NOMO-1 treated with DMSO at 0.1 percent for 48 hours (cell line): ENCODE results near the gene TADA3.

Experiments
- DNase-seq: peaks from one replicate; lab custom pipeline; 2025; ENCODE audit not compliant: unreplicated experiment; lab: John Stamatoyannopoulos, UW

TADA3 gene

GRCh38 chr3:9731206-9732079 lies 60.8 kb downstream of the TADA3 start, which contains the start of gene BRPF1:
Gene BRPF1 (plus strand): TSS chr3:9731735. CDS start chr3:9734141, 2,406 bp downstream.
- peak; percentile 95 for DNase-seq

- DNase-seq, result no peak
Observed at GRCh38 chr3:9730657-9731205, 61.5 kb downstream of the TADA3 start.
